Caki2 (cell line): ENCODE measurements around the gene KBTBD12. TPM values are rescaled to one million over a fixed set of nuclear protein-coding genes. Genes with fewer than 3 reads are reported as not detected.

Experiments
- DNase-seq: peaks from one replicate; pipeline ENCODE4 v3.0.0-alpha.2; 2015; ENCODE audit warnings: low read depth
- in situ Hi-C: cut with HindIII; loops from 2 replicates; pipeline ENCODE4 v1.10.0; 2016; ENCODE audit warnings: low sequenced_read_pairs, low pct_unique_long_range_greater_than_20kb, mixed read lengths
- total RNA-seq: library from RNA; depleted of rRNA; stranded (reverse); fragments of >200 nt; shearing (Covaris generic); gene quantifications from 2 replicates; pipeline ENCODE4 v1.2.3, GENCODE V29; 2014; ENCODE audit warnings: low replicate concordance

The KBTBD12 gene
- total RNA-seq, 1 experiment from 2014 or later, result not detected

DNA sequence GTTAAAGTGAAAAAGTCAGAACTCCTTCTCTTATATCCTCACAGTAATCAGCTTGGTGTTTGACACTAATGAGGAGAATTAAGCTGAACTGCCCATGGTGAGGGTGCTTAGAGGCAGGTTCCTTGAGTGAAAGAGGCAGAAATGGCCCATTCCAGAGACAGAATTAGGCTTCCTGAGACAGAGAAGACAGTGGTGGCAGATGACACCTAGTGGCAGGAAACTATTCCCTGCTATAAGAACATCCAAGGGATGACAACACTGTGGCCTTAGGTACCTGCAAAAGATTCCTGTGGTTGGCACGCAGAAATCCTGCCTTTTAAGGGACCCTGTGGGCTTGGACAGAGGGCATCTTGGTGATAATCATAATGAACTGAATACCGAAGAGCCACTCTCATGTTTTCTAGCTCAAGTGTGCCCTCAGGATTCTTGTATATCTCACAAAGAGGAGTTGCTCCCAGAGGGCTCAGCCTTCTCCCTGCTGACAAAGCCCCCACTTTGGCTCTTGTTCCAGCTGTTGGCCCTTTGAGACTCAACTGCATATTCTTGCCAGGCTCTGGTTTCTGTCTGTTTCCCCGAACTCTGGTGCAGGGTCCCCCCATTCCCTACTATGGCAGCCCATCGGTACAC, 56.0 kb downstream of the KBTBD12 start:
- in situ Hi-C loops, result no loop called here
- DNase-seq, result peak; percentile 35

GRCh38 chr3:127974226-127974625, 59.2 kb downstream of the KBTBD12 start:
- DNase-seq, result no peak
- in situ Hi-C loops, result no loop called here

DNA sequence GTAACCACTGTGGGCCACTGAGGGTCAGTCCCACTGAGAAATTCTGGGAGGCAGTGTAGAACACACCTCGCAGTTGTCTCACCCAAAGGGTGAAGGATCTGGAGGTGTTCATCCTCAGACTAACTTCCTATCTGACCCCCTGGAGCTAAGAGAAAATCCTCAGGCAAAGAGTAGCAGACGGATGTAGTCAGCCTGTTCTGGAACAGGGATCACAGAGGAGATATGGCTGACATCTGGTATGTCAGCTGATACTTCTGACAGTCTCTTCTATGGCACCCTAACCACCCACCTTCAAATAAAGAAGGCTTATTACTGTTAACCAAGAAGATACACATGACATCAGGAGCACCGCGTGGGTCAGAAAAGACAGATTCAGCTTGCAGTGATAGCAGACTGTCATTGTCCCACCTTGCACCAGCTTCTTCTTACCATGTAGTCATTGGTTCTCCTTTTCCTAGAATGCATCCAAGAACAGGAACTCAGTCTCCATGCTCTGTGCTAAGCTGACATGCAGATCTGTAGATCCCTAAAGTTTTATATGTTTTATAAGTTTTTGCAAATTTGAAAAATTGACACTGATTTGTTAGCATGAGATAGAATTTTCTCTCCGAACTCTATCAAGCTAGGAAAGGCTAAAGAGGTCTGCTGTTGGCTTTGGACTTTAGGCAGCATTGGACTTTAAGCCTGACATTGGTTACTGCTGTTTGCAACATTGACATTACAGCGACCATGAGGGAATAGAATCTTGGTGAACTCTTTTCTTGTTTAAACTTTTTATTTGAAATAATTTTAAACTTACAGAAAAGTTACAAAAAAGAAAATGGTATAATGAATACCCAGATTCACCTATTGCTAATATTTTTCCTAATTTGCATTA, 60.4 kb downstream of the KBTBD12 start:
- in situ Hi-C loops, result no loop called here

GRCh38 chr3:127978636-127979035, 63.6 kb downstream of the KBTBD12 start:
- in situ Hi-C loops, result no loop called here
- DNase-seq, result no peak

More for the DNA sequence above, 60.4 kb downstream of the KBTBD12 start:
- DNase-seq, result no peak

DNA sequence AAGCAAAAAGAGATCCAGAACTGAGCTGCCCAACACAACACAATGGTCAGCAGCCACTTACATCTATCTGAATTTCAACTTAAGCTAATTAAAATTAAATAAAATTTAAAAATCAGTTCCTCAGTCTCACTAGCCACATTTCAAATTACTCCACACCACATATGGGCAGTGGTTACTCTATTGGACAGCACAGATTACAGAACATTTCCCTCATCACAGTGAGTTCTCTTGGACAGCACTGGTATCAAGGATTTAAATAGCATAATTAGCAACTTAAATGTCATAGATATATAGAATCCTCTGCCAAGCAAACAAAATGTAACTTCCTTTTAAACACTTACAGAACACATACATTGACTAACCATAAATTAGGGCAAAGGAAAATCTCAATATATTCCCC, 64.4 kb downstream of the KBTBD12 start:
- no peak for DNase-seq
- in situ Hi-C loops, result no loop called here

DNA sequence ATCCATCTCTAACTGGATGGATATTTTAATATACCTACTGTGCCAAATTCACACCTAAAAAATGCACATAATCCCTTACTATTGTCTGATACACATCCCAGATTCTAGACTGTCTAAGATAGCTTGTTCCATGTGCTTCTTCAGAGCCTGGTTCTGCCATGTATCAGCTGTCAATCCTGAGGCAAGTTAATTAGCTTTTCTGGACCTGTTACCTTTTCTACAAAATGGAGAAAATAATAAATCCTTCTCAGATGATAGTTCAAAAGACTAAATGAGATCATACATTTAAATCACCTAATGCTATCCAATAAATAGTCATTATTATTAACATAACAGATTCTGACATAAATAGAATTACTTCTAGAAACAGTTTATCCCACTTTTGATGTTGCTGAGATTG, 66.1 kb downstream of the KBTBD12 start:
- no peak for DNase-seq
- in situ Hi-C loops, result no loop called here

DNA sequence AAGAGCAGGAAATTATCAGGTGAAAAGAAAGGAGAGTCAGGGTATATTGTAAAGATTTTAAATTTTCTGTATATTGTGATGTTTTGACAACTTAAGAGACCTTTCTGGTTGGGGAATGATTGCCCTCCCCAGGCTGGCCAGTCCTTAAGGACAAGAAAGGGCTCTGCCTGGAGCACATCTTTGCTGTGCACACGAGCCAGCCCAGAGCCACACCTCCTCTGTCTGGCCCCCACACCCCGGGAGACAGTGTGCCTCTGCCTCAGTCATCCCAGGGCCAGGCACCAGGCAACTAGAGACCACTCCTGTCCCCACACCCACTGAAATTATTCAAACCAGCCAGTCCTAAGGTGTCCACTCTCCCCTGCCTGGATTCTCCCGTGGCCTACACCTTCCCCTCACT, 67.1 kb downstream of the KBTBD12 start:
- in situ Hi-C loops, result no loop called here
- no peak for DNase-seq

GRCh38 chr3:127984241-127984975, 69.4 kb downstream of the KBTBD12 start:
- no peak for DNase-seq
- in situ Hi-C loops, result no loop called here

DNA sequence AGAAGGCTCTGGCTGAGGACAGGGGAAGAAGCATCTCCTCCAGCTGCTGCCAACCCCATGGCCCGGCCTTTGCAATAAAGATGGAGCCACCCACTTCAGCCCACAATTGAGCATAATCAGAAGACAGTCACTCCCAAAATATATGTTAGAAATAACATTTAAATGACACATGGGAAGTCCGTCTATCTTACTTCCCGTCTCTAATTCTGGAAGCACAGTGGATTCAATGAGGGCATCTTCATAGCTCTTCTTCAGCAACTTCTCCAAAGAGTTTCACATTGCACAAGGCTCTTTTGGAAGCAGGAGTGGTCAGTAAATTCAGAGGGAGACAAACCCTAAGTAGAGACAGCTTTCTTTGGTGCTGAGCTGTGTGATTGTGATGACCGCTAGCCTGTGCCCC, 70.2 kb downstream of the KBTBD12 start:
- in situ Hi-C loops, result no loop called here
- no peak for DNase-seq

- in situ Hi-C loops, result no loop called here
- DNase-seq, result no peak
Observed at GRCh38 chr3:127985655-127986225, 70.7 kb downstream of the KBTBD12 start.

DNA sequence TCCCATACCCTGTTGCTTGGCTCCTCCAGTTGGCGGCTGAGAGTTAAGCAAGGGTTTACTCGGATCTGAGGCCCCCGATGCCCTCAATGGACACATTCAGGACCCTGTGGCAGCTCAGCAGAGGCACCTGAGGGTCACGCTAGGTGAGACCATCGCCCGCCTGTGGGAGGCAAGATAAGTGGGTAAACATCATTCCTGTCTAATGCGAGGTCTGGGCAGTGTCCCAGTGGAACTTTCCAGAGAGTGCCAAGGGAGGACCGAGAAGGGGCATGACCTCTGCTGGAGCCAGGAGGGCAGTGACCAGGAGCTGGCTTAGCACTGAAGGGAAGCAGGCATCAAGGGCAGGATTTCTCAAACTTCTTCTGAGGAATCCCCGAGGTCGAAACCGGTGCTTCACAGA, 71.8 kb downstream of the KBTBD12 start:
- no peak for DNase-seq
- in situ Hi-C loops, result no loop called here

GRCh38 chr3:127987309-127987995, 72.4 kb downstream of the KBTBD12 start:
- in situ Hi-C loops, result no loop called here
- no peak for DNase-seq

GRCh38 chr3:127988770-127989557, 73.9 kb downstream of the KBTBD12 start:
- DNase-seq, result no peak
- in situ Hi-C loops, result no loop called here

DNA sequence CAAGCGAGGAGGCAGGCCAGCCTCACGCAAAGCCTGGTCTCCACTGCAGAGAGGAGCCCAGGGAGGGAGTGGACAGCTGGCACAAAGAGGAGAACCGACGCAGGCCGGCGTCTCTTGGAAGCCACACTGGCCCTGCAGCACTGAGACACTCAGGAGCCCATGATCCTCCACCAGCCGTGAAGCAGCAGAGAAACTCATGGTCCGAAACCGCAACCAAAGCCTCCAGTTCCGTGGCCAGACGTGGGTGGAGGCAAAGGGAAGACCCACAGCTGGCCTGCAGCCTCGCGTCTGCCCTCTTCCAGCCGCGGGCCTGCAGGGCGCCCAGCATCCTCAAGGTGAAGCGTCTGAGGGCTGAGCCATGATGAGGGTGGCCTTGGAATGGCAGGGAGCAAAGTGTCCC, 75.0 kb downstream of the KBTBD12 start:
- in situ Hi-C loops, result no loop called here
- no peak for DNase-seq

- in situ Hi-C loops, result no loop called here
- no peak for DNase-seq
Observed at GRCh38 chr3:127990461-127990860, 75.4 kb downstream of the KBTBD12 start.

DNA sequence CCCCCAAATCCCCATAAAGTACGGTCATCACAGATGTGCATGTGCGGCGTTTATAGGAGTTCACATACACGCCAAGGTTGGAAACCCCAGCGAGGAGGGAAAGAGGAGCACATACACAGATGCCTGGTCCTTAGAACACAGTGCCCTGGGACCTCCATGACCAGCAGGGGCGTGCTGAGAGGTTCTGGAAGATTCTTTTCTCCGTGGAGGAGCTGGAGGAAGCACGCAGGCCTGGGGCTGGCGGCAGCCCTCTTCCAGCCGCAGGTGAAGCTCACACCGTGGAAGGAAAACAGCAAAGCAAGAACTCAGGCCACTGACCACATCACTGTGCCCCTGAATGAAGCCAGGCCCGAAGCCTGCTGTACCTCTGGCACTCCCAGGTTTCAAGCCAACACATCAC, 76.2 kb downstream of the KBTBD12 start:
- in situ Hi-C loops, result no loop called here
- no peak for DNase-seq

DNA sequence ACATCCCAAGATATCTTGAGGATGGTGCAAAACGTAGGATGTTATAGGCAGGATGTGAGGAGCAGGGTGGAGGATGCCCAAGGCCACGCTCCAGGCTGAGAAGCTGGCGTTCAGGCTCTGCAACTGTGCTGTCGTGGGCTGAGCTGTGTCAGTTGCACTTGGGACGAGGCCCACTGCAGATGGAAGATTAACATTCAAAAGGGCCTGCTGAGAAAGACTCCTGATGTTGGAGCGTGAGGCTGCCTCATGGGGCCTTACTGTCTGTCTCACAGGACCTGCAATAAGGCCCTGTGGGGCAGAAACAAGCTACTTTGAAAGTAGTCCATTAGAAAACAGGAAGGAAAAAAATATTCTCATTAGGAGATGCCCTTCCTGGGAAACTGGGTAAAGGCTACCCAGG, 76.6 kb downstream of the KBTBD12 start:
- no peak for DNase-seq
- in situ Hi-C loops, result no loop called here

GRCh38 chr3:127992127-127992526, 77.1 kb downstream of the KBTBD12 start:
- in situ Hi-C loops, result no loop called here
- DNase-seq, result no peak
